ENCODE data around the gene OSBPL8.

- TF ChIP-seq CTCF (IDR thresholded peaks at IDR 0.05), result no peak
- TF ChIP-seq POLR2AphosphoS5 (IDR thresholded peaks at IDR 0.05), result no peak
- no peak for TF ChIP-seq POLR2A (IDR thresholded peaks at IDR 0.05)
Observed at GRCh38 chr12:76449583-76449982, 110.0 kb downstream of the OSBPL8 start.

Data from transverse colon (tissue), 4 donors.